ENCODE data around the gene IRX3.
"Not testable (repeated sequence)": the region's sequence is repeated elsewhere in the genome, so short reads cannot be mapped to it uniquely, and the experiment has no call there.

The IRX3 gene

DNA sequence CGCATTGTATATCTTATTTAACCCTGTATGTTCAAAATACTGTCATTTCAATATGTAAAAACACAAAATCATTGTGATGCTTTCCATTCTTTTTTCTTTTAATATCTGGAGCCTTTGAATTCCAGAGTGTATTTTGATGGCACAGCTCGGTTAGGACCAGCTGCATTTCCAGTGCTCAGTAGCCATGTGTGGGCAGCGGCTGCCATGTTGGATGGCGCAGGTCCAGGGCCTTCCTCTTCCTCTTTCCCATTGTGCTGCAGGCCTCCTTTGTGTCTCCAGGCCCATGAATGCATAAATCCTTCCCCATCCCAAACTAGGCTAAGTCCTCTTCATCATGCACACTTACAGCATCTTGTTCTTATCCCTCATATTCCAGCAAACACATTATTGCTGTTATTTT lies 13.0 kb downstream of the IRX3 start:
- DNase-seq = no peak

- no peak for DNase-seq
Measured at GRCh38 chr16:54270711-54271110, 15.9 kb downstream of the IRX3 start.

DNA sequence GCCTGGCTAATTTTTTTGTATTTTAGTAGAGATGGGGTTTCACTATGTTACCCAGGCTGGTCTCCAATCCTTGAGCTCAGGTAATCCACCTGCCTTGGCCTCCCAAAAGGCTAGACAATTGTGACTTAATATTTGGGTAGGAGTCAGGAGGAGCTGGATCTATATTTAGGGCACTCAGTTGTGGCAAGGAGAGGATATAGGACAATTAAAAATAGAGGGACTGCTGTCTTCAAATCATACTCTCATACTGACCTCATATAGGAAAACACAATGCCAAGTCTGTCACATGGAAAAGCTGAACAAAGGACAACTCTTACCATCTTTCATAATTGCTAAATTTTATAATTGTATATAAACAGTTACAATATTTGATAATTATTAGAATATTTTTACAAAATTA lies 17.1 kb downstream of the IRX3 start:
- DNase-seq = no peak

DNA sequence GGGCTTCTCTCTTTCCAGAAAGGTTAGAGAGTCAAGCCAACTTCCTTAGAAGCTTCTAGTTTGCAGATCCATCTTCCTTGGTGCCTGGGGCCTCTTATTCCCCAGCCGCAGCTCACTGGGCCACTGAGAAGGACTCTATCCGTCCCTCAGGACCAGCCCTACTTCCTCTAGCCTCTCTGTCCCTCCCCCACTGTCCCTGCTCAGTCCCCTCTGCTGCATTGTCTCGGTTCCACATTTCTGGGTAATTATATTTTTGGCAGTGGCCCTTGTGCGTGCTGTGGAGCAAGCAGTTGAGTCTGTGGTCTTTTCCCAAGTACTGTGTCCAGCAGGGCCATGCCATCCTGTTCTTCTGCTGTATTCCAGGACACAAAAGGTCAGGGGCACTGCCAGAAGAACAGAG lies 17.8 kb downstream of the IRX3 start:
- no peak for DNase-seq

DNA sequence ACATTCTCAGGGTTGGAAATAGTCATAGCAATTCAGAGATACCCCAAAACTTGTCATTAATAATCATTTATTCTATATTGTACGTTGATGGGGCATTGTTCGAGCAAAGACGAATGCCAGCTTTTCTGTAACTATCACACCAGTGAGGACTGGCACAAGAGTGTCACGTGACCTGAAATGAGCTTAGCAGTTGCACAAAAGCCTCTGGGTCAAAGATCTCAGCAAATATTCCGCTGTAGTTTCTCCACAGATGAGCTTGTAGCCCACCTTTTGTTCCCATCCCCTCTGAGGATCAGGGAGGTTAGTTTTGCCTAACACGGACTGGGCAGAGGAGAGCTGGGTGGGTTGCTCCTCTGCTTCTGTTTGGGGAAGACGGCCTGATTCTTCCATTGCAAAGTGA lies 18.2 kb downstream of the IRX3 start:
- DNase-seq = no peak

GRCh38 chr16:54266363-54266955 lies 20.1 kb downstream of the IRX3 start:
- DNase-seq = no peak

GRCh38 chr16:54265575-54266107 lies 20.9 kb downstream of the IRX3 start:
- DNase-seq = no peak

DNA sequence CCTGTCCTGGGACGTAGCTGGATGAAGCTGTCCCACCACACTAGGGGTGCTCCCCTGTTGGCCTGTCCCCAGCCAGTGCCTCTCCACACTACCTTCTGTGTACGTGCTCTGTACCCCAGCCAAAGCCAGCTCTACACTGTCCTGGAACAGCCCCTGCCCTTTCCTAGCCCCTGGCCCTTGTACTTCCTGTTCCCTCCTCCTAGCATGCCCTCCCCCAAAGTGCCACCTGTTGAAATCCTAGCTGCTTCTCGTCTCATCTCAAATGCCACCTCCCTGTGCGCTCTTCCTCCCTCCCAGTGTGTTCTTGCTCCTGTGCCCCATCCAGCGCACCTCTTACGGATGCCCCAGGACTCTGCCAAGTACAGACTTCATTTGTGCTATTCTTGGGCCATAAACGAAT lies 33.5 kb downstream of the IRX3 start:
- DNase-seq = no peak

DNA sequence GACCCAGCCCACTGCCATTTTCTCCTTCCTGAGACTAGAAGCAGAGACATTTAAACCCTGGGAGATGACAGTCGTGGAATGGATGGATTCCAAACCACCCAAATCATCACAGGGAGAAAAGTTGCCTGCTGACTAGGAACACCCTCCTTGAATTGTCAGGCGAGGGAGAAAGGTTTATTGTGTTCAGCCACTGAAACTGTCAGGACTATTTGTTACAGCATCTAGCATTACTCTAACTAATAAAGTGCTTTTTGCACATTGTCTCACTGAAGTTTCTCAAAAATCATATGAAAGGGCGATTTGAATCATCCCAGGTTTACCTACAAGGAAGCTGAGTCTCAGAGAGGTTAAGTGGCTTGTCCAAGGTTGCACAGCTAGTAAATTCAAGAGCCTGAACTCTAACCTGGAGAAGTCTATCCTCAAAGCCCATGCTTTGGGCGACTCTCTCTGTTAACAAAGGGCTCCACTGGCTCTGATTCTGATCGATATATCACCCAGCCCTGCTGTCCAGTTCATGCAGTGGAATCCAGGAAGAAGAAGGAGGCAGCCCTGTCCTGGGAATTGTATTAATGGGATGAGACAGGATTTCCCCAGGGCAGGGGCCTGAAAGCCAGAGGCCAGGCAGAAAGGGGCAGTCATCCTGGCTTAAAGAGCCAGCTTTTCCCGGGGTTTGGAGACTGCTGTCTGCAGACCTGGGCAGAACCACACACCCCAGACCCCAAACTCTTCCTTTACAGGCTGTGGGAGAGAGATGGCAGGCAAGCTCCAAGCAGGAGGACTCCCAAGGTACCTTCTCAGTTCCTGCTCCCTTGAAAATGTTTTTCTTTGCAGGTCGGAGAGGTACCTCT lies 37.5 kb downstream of the IRX3 start:
- DNase-seq = no peak

DNA sequence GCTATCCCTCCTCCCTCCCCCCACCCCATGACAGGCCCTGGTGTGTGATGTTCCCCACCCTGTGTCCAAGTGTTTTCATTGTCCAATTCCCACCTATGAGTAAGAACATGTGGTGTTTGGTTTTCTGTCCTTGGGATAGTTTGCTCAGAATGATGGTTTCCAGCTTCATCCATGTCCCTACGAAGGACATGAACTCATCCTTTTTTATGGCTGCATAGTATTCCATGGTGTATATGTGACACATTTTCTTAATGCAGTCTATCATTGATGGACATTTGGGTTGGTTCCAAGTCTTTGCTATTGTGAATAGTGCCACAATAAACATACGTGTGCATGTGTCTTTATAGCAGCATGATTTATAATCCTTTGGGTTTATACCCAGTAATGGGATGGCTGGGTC lies 38.9 kb downstream of the IRX3 start:
- not testable (repeated sequence) for DNase-seq

DNA sequence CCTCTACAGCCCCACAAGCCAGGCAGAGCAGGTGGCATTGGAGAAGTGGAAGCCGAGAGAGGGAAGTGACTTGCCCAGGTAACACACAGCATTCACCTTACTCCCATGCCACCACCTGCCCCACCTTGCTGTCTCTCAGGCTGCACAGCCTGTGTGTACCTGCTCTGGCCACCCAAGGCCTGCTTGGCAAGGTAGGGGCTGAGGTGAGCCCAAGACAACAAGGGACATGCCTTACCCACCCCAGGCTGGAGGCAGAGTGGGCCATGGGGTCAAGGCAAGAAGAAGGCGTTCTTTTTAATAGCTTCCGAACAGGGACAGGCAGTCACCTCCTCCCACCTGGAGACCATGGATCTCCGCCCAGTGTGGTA lies 40.1 kb downstream of the IRX3 start:
- no peak for DNase-seq

- DNase-seq = no peak
Measured at GRCh38 chr16:54245788-54246453, 40.7 kb downstream of the IRX3 start.

- DNase-seq = no peak
Measured at GRCh38 chr16:54244061-54244886, 42.3 kb downstream of the IRX3 start.

GRCh38 chr16:54243202-54243601 lies 43.4 kb downstream of the IRX3 start:
- no peak for DNase-seq

DNA sequence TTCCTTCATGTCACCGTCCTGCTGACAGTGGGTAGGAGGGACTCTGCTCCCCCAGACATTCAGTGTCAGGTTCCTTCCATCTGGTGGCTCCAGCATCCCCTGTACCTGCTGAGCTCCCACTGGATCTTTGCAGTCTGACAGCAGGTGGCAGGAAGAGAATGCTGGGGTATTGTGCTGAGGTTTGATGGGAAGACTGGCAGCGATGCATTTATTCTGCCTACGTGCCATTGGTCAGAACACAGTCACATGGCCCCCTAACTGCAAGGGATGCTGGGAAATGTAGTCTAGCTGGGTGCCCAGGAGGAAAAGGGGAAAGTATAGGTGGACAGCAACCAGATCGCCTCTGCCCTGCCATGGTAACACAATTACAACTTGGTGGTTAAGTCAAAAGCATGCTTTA lies 44.4 kb downstream of the IRX3 start:
- no peak for DNase-seq

GRCh38 chr16:54241525-54241924 lies 45.1 kb downstream of the IRX3 start:
- no peak for DNase-seq

DNA sequence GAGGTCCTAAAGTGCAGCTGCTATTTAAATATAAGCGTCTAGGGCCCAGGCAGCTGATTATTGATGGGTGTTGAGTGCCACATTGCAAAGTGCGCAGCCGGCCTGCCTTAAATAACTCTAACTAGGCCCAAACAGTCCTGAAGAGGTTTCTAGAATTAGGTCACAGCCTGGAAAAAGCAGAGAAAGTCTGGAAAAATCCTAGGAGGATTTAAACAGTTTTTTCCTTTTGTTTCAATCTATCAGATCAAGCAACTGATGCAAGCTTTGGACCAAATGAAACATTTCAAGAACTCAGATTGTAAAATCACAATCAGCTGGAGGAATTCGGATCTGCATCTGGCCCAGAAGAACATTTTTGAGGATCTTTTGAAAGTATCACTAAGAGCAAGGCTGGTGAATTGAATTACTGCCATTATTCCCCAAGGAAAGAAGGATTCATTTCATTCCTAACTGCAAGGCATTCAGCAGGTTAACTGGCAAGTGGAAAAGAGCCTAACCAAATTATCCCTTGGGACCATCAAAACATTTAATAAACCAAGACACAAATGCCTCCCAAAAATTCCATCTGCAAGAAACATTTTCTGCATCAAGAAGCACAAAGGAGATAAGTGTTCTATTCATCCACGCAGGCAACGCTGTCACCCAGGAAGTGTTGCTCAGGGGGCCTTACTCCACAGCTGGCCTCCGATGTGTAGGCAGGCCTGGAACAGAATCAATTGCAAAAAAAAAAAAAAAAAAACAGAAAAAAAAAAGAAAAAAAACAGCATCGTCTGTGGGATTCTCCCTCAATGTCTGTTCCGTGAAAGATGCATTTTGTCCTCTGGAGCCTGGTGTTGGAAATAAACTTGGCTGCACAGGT lies 46.1 kb downstream of the IRX3 start:
- DNase-seq = no peak

GRCh38 chr16:54239456-54239855 lies 47.1 kb downstream of the IRX3 start:
- DNase-seq = no peak

GRCh38 chr16:54236773-54237172 lies 49.8 kb downstream of the IRX3 start:
- no peak for DNase-seq

DNA sequence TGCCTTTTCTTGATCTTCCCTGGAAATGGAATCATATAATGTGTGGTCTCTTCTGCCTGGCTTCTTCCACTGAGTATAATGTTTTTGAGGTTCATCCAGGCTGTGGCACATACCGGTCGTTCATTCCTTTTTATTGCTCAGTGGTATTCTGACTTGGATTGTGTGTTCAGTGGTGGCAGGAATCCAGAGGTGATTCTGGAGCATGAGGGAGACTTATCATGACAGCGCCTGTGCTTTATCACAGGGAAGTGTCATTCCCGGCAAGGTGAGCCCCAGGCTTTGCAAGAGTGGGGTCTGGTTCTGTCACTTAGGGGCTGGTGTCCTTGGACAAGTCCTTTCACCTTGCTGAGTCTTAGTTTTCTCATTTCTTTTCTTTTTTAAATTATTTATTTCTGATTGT lies 53.0 kb downstream of the IRX3 start:
- DNase-seq = no peak

All from effector CD4-positive, alpha-beta T cell (primary cell).